Smooth muscle cell (in vitro differentiated cells): Measurements from ENCODE around the gene PPP1R13B. TPM values are rescaled to one million over a fixed set of nuclear protein-coding genes. Genes with fewer than 3 reads are reported as not detected.
"Not testable (repeated sequence)": the region's sequence is repeated elsewhere in the genome, so short reads cannot be mapped to it uniquely, and the experiment has no call there.

Experiments used
- DNase-seq: peaks from one replicate; lab custom pipeline; 2025; ENCODE audit not compliant: unreplicated experiment; lab: John Stamatoyannopoulos, UW
- H2AFZ ChIP-seq: fragments of 200-600 bp; sonication (generic); 2 replicates; pipeline ENCODE4 v1.6.0; 2016; ENCODE audit warnings: antibody characterized with exemption, low read depth, mild to moderate bottlenecking
- H3F3A ChIP-seq: fragments of 200-600 bp; sonication (generic); 2 replicates; pipeline ENCODE4 v1.6.0; 2017; ENCODE audit warnings: antibody characterized with exemption, low read depth
- H3K27ac ChIP-seq: fragments of 200-600 bp; sonication (generic); 2 replicates; pipeline ENCODE4 v1.5.1; 2016; ENCODE audit warnings: low read depth, mild to moderate bottlenecking
- H3K27me3 ChIP-seq: fragments of 200-600 bp; sonication (generic); 2 replicates; pipeline ENCODE4 v1.6.1; 2016; ENCODE audit warnings: low read depth, mild to moderate bottlenecking
- H3K36me3 ChIP-seq: fragments of 200-600 bp; sonication (generic); 2 replicates; pipeline ENCODE4 v1.5.1; 2016; ENCODE audit warnings: low read depth
- H3K4me1 ChIP-seq: fragments of 200-600 bp; sonication (generic); 2 replicates; pipeline ENCODE4 v1.5.1; 2016; ENCODE audit warnings: low read depth
- H3K4me2 ChIP-seq: fragments of 200-600 bp; sonication (generic); 2 replicates; pipeline ENCODE4 v1.6.0; 2016; ENCODE audit warnings: mild to moderate bottlenecking
- H3K4me3 ChIP-seq: fragments of 200-600 bp; sonication (generic); 2 replicates; pipeline ENCODE4 v1.5.1; 2016; ENCODE audit warnings: mild to moderate bottlenecking
- H3K79me2 ChIP-seq: fragments of 200-600 bp; sonication (generic); 2 replicates; pipeline ENCODE4 v1.6.0; 2016; ENCODE audit warnings: low read depth, mild to moderate bottlenecking
- H3K9ac ChIP-seq: fragments of 200-600 bp; sonication (generic); 2 replicates; pipeline ENCODE4 v1.6.0; 2016; ENCODE audit warnings: low read depth
- H3K9me3 ChIP-seq: fragments of 200-600 bp; sonication (generic); replicated peaks from 2 replicates; pipeline ENCODE4 v1.5.1; 2016; ENCODE audit warnings: low read depth
- H4K20me1 ChIP-seq: fragments of 200-600 bp; sonication (generic); 2 replicates; pipeline ENCODE4 v1.6.0; 2016; ENCODE audit warnings: low read depth
- CTCF ChIP-seq: fragments of 200-600 bp; sonication (generic); IDR thresholded peaks from 2 replicates; pipeline ENCODE4 v1.5.1; 2017; ENCODE audit warnings: borderline replicate concordance, mild to moderate bottlenecking, antibody characterized with exemption; ENCODE audit not compliant: insufficient read depth, poor library complexity, severe bottlenecking
- WGBS: methylation state at CpG from one replicate; pipeline ENCODE4 v1.1.7; 2016; ENCODE audit warnings: low lambda C conversion rate; 5-methylcytosine and 5-hydroxymethylcytosine counted together
- polyA plus RNA-seq: library from polyadenylated mRNA; unstranded; fragments of >200 nt; fragmentation: Nextera tagmentation; extraction: Ambion mirVana; gene quantifications from 2 replicates; pipeline ENCODE4 v1.2.1, GENCODE V29; 2016
- total RNA-seq: library from RNA; depleted of rRNA; stranded (reverse); fragments of >200 nt; gene quantifications from 2 replicates; pipeline ENCODE4 v1.2.3, GENCODE V29; 2014

Gene PPP1R13B
- total and polyA plus RNA-seq, 2 experiments from 2014 or later = 2.3 to 4.3 TPM

- no peaks in the 10 kb centered on the region for H3K4me1 ChIP-seq
- 87% methylated on average over 12 of the region's 12 CpGs for WGBS
- H3K4me2 ChIP-seq = no peak overlapping the region
- H3K36me3 ChIP-seq = no peaks in the 10 kb centered on the region
- no peak overlapping the region for H3K9ac ChIP-seq
- no peak overlapping the region for H3K4me3 ChIP-seq
- no peak for DNase-seq
- H2AFZ ChIP-seq = no peak overlapping the region
- peaks cover 28% of the 10 kb centered on the region for H3K79me2 ChIP-seq
- H3K27me3 ChIP-seq = no peaks in the 10 kb centered on the region
- H3K27ac ChIP-seq = no peak overlapping the region
- no peak for TF ChIP-seq CTCF
- H3K9me3 ChIP-seq = no peaks in the 10 kb centered on the region
- peaks cover 90% of the 10 kb centered on the region for H4K20me1 ChIP-seq
- peaks cover 9% of the 10 kb centered on the region for H3F3A ChIP-seq
Observed at GRCh38 chr14:103692871-103693270, 154.5 kb downstream of the PPP1R13B start.

- TF ChIP-seq CTCF = no peak
- no peaks in the 10 kb centered on the region for H3K36me3 ChIP-seq
- no peaks in the 10 kb centered on the region for H3K9me3 ChIP-seq
- no peak overlapping the region for H3K27ac ChIP-seq
- no peak overlapping the region for H3K9ac ChIP-seq
- H4K20me1 ChIP-seq = peaks cover 90% of the 10 kb centered on the region
- no peaks in the 10 kb centered on the region for H3K27me3 ChIP-seq
- H3K79me2 ChIP-seq = peaks cover 31% of the 10 kb centered on the region
- no peak overlapping the region for H3K4me2 ChIP-seq
- H2AFZ ChIP-seq = no peak overlapping the region
- 99% methylated on average over 17 of the region's 17 CpGs for WGBS
- H3K4me3 ChIP-seq = no peak overlapping the region
- peaks cover 9% of the 10 kb centered on the region for H3F3A ChIP-seq
- DNase-seq = no peak
- no peaks in the 10 kb centered on the region for H3K4me1 ChIP-seq
Observed at GRCh38 chr14:103692159-103692558, 155.2 kb downstream of the PPP1R13B start.

- DNase-seq, H3K9ac ChIP-seq, H3K4me2 ChIP-seq, H2AFZ ChIP-seq, H3K9me3 ChIP-seq, H3K27me3 ChIP-seq, H3K27ac ChIP-seq, H3F3A ChIP-seq, H3K36me3 ChIP-seq, H3K4me1 ChIP-seq, H3K4me3 ChIP-seq: not testable (repeated sequence)
- Histone ChIP-seq H4K20me1 (peaks cover 90% of the 10 kb centered on the region), H3K79me2 (peaks cover 32% of the 10 kb centered on the region)
- WGBS = 95% methylated on average over 5 of the region's 5 CpGs
Observed at GRCh38 chr14:103691655-103692054, 155.7 kb downstream of the PPP1R13B start.

- WGBS = 96% methylated on average over 8 of the region's 8 CpGs
- TF ChIP-seq CTCF = no peak
- peaks cover under 1% of the 10 kb centered on the region for H3K36me3 ChIP-seq
Observed at GRCh38 chr14:103690332-103690731, 157.0 kb downstream of the PPP1R13B start.

More at GRCh38 chr14:103690332-103690731, 157.0 kb downstream of the PPP1R13B start:
- no peak overlapping the region for H3K27ac ChIP-seq
- H3K4me2 ChIP-seq = no peak overlapping the region
- peaks cover 90% of the 10 kb centered on the region for H4K20me1 ChIP-seq
- H3K79me2 ChIP-seq = peaks cover 30% of the 10 kb centered on the region
- DNase-seq = no peak
- no peaks in the 10 kb centered on the region for H3K4me1 ChIP-seq
- no peaks in the 10 kb centered on the region for H3K27me3 ChIP-seq
- H3F3A ChIP-seq = peaks cover under 1% of the 10 kb centered on the region
- H3K9ac ChIP-seq = no peak overlapping the region
- H3K4me3 ChIP-seq = no peak overlapping the region
- H3K9me3 ChIP-seq = no peaks in the 10 kb centered on the region
- H2AFZ ChIP-seq = no peak overlapping the region
